GM12872 (cell line): Measurements from ENCODE around the gene NUFIP1.

ENCODE experiments used
- TF ChIP-seq, protein P1 (sequence below): IDR thresholded peaks from 3 replicates; pipeline ENCODE4 v1.5.1; 2011; ENCODE audit warnings: low read depth, mild to moderate bottlenecking, low read length, moderate library complexity; ENCODE audit not compliant: insufficient read depth

Gene NUFIP1

DNA sequence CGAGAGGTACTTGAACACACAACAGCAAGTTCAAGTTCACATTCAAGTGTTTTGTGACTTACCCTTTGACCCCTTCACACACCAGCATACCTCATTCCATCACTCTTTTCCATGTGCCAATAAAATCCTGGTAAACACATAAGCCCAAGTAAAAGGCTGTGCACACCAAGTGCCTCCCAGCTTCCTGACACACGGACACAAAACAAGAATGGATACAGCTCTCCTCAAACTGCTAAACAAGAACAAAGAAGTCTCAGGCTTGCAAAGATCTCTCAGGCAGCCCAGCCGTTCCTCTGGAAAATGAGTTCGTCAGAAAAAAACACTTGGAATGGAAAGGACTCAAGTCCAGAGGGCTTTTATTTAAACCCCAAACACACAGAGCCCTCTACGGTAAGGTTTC is 83.7 kb downstream of the NUFIP1 start:
- TF ChIP-seq, protein P1, sequence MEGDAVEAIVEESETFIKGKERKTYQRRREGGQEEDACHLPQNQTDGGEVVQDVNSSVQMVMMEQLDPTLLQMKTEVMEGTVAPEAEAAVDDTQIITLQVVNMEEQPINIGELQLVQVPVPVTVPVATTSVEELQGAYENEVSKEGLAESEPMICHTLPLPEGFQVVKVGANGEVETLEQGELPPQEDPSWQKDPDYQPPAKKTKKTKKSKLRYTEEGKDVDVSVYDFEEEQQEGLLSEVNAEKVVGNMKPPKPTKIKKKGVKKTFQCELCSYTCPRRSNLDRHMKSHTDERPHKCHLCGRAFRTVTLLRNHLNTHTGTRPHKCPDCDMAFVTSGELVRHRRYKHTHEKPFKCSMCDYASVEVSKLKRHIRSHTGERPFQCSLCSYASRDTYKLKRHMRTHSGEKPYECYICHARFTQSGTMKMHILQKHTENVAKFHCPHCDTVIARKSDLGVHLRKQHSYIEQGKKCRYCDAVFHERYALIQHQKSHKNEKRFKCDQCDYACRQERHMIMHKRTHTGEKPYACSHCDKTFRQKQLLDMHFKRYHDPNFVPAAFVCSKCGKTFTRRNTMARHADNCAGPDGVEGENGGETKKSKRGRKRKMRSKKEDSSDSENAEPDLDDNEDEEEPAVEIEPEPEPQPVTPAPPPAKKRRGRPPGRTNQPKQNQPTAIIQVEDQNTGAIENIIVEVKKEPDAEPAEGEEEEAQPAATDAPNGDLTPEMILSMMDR: no peak

DNA sequence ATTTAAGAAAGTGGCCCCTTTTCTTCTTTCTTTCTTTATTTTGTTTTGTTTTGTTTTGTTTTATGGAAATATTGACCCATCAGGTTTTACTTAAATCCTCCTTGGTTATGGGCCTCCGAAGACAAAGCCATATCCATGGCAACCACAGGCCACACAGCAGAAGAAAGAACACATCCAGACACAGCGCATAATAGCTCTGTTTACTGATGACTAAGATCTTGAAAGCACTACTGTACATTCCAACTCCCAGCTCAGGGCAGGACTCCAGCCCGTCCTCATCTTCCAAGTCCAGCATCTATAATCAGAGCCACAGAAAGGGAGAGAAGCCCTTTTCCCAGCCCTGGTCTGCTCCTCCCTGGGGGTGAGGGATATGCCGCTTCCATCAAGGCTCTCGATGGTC is 84.3 kb downstream of the NUFIP1 start:
- TF ChIP-seq, protein P1: no peak

DNA sequence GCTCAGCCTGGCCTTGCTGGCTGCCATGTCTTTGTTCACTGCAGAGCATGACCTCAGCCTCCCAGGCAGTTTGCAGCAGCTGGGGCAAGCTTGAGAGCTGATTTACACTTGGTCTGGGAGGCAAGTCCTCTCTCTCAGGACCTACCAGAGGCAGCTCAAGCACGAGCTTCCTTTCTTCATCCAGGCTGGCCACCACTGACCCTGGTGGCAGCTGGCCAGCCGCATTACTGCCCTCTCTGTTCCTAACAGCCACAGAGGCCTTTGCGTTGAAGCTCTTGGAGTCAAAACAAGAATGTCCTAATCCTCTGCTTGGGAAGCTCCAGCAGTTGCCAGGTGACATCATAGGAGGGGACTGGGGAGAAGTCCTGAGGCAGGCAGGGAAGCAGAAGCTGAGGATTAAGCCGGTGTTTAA is 85.7 kb downstream of the NUFIP1 start:
- TF ChIP-seq, protein P1: no peak

DNA sequence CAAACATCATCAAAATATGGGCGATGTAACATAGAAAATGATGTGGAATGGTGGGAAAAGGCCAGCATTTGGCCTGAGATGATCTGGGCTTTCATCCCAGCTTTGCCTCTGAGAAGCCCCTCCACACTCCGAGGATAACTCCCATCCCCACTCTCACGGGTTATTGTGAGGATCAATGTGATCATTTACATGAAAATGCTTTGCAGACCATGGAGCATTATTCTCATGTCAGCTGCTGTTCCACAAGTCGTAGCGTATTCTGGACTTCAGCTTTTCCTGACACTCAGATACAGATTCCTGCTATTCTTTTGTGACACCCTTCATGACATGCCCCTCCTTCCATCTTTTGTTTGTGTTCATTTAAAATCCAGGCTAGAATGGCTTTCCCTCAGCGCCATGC is 86.5 kb downstream of the NUFIP1 start:
- TF ChIP-seq, protein P1: no peak

DNA sequence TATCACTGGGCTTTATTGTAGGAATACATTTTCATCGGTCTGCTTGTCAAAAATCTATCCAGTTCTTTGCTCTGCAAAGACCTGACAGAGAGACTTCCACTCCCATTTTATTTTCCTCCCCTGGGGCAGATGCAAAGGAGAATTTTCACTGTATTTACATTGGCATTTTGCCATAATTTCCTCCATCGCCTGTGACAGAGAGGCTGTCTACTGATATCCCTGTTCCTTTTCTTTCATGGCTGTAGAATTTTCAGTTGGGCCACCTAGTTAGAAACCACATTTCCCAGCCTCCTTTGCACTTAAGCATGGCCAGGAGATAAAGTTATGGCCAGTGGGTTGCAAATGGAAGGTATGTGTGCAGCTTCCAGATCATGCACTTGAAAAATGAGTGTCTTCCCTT is 89.3 kb downstream of the NUFIP1 start:
- TF ChIP-seq, protein P1: no peak

DNA sequence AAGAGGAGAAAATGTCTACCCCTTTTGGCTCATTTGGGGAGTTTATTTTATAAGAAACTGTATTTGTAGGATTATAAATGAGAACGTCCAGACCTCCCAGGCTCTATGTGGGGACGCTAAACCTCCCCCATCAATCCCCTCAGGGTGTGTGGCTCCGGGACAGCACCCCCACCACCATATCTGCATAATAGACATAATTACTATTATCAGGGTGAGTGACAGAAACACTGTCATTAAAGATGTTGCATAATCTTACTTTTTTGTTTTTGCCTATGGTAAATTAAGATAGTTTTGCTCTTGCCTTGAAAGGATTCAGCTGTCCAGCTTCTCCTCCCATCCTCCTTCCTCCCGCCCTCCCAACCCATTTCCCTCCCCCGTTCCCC is 93.3 kb downstream of the NUFIP1 start:
- TF ChIP-seq, protein P1: no peak

DNA sequence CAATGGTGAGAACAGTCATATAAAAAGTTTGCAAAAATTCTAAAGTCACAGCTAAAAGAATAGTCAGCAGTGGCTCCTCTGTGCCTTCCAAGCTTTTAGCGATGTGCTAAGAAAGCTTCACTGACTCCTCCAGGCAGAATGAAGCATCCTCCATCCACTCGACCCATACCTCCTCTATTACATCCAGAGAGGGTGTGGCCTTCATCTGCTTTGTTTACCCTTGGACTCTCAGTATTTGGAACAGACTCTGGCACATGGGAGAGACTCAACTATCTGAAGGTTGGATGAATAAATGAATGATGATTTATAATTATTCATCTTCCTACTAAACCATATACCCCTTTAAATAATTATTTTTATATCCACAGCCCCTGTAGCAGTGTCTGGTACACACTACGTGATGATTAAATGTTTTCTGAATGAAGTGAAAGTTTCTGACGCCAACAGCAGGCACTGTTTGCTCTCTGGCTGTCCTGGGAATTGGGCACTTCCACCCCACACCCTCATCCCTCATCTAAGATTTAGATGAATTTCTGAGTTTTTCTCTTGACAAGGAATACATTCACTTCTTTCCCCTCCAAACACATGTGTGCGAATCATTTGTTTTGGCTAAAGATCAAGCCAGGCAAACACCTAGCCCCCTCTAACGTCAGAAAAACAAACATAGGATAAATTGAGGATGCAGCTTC is 93.9 kb downstream of the NUFIP1 start:
- TF ChIP-seq, protein P1: no peak
